Measurements from ENCODE around the gene NLRC3. TPM values are rescaled to one million over a fixed set of nuclear protein-coding genes. Genes with fewer than 3 reads are reported as not detected.
A peak's percentile ranks its signal among the peaks of the same experiment; 100 is the strongest.

Gene NLRC3
- total and polyA plus RNA-seq, 10 donors, result 8.6 to 34.0 (median 25.3) TPM

- H3K27ac ChIP-seq, result no peak overlapping the region
- TF ChIP-seq POLR2AphosphoS5 (IDR thresholded peaks at IDR 0.05) (no peak), POLR2A (IDR thresholded peaks at IDR 0.05) (no peak), CTCF (IDR thresholded peaks at IDR 0.05 in 8 of 11, conservative IDR thresholded peaks at IDR 0.05 in 3 of 11) (no peak)
- no peak overlapping the region for H3K4me3 ChIP-seq
- no peak for DNase-seq
- peaks cover 4 to 64% (median 34%) of the 10 kb centered on the region in 6 donors for H3K4me1 ChIP-seq
- H3K36me3 ChIP-seq, result no peaks in the 10 kb centered on the region
- no peaks in the 10 kb centered on the region for H3K27me3 ChIP-seq (replicated peaks in 1 of 7)
- WGBS, 5 donors, result 75 to 81% (median 79%) methylated on average over 3 of the region's 3 CpGs
- no peaks in the 10 kb centered on the region for H3K9me3 ChIP-seq
- intact Hi-C loops (cut with DNase I; ENCODE audit: low total_unique reads), result no loop called here
Observed at GRCh38 chr16:3623642-3624041, 46.4 kb upstream of the NLRC3 start.

- H3K27me3 ChIP-seq (replicated peaks in 1 of 7), result no peaks in the 10 kb centered on the region
- H3K4me3 ChIP-seq, result no peak overlapping the region
- WGBS, 5 donors, result 52 to 70% (median 59%) methylated on average over 3 of the region's 3 CpGs
- no peaks in the 10 kb centered on the region for H3K9me3 ChIP-seq
- no peak for DNase-seq
- intact Hi-C loops (cut with DNase I; ENCODE audit: low total_unique reads), result no loop called here
- peaks cover 0 to 53% (median 6%) of the 10 kb centered on the region in 6 donors for H3K4me1 ChIP-seq
- peaks cover 0 to 13% (median 0%) of the 10 kb centered on the region in 6 donors for H3K36me3 ChIP-seq
- H3K27ac ChIP-seq, result no peak overlapping the region
- no peak for TF ChIP-seq POLR2AphosphoS5 (IDR thresholded peaks at IDR 0.05)
- no peak for TF ChIP-seq POLR2A (IDR thresholded peaks at IDR 0.05)
- no peak for TF ChIP-seq CTCF (IDR thresholded peaks at IDR 0.05 in 8 of 11, conservative IDR thresholded peaks at IDR 0.05 in 3 of 11)
Observed at GRCh38 chr16:3618769-3619141, 41.6 kb upstream of the NLRC3 start.

- Histone ChIP-seq H3K27ac (peak overlapping the region in 4 of 8 donors; percentile 90 to 96 (median 95)), H3K4me3 (peak overlapping the region in 7 of 8 donors; percentile 85 to 99 (median 94)), H3K27me3 (replicated peaks in 1 of 7) (no peaks in the 10 kb centered on the region), H3K4me1 (peaks cover 18 to 69% (median 31%) of the 10 kb centered on the region in 6 donors), H3K36me3 (peaks cover 0 to 22% (median 0%) of the 10 kb centered on the region in 6 donors), H3K9me3 (no peaks in the 10 kb centered on the region)
- DNase-seq, result no peak
- 70 to 86% (median 74%) methylated on average over 34 of the region's 34 CpGs for WGBS, 5 donors
- intact Hi-C loops (cut with DNase I; ENCODE audit: low total_unique reads), result no loop called here
- TF ChIP-seq POLR2AphosphoS5 (IDR thresholded peaks at IDR 0.05) (no peak), CTCF (IDR thresholded peaks at IDR 0.05 in 8 of 11, conservative IDR thresholded peaks at IDR 0.05 in 3 of 11) (no peak), POLR2A (IDR thresholded peaks at IDR 0.05) (no peak)
Observed at GRCh38 chr16:3612510-3613466, 35.6 kb upstream of the NLRC3 start.
